DLD1 (cell line): ENCODE measurements around the gene C4B.
"Not testable (repeated sequence)": the region's sequence is repeated elsewhere in the genome, so short reads cannot be mapped to it uniquely, and the experiment has no call there.

ENCODE experiments used
- in situ Hi-C: cut with HindIII; loops from 2 replicates; pipeline ENCODE4 v1.10.0; 2017; ENCODE audit warnings: low sequenced_read_pairs

Gene C4B

GRCh38 chr6:32050562-32050961 is 36.0 kb downstream of the C4B start:
- in situ Hi-C loops, result no loop called here

- in situ Hi-C loops, result not testable (repeated sequence)
Measured at GRCh38 chr6:32052626-32053025, 38.0 kb downstream of the C4B start.

GRCh38 chr6:32053314-32053713 is 38.7 kb downstream of the C4B start:
- in situ Hi-C loops, result not testable (repeated sequence)

GRCh38 chr6:32055756-32056155 is 41.2 kb downstream of the C4B start:
- in situ Hi-C loops, result not testable (repeated sequence)

DNA sequence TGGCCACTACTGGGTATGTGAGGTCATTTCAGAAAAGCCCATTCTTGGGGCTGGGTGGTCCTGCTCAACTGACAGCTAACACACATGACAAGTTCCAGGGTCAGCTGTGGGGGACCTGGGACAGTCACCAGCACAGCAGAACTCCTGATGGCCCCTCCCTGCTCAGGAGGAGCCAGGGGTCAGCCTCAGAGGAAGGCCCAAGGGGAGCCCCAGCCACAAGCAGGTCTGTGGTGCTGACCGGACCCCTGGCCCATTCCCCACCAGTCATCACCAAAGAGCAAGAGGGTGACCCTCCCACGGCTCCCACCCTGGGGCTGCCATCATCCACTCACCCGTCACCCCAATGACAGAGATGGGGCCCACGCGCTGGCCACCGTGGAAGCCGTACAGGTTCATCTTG is 41.7 kb downstream of the C4B start:
- in situ Hi-C loops, result no loop called here

DNA sequence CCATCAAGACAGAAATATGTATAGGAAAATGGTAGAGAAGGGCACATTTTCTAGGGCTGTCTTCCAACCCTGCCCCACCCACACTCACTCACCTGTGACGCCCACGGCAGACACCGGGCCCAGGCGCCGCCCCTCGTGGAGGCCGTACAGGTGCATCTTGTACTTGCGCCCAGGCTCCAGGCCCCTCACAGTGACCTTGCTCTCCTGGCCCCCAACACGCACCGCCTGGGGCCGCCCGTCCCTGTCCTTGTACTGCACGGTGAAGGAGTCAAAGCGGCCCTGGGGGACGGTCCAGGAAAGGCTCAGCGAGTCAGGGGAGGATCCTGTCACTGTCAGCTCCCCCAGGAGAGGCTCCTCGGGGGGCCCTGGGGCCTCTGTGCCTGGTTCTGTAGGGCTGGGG is 43.4 kb downstream of the C4B start:
- in situ Hi-C loops, result no loop called here

DNA sequence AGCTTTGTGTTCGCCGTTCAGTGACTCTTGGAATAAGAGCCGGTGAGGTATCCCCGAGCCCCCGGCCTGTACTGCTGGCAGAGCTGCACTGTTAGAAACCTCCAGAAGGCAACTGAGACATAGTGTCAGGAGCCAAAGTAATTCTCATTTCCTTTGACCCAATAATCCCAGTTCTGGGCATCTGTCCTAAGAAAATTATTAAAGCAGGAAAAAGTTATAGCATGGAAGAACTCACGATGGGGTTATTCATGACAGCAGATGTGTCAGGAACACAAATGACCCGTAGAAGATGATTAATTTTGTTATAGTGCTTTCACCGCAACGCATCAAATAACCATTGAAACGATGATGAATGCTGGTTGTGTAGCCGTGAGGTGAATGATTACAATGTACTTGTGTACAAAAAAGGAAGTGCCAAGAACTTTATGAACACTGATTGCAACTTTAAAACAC is 43.9 kb downstream of the C4B start:
- in situ Hi-C loops, result no loop called here

- in situ Hi-C loops, result no loop called here
Measured at GRCh38 chr6:32060966-32061655, 46.5 kb downstream of the C4B start.

DNA sequence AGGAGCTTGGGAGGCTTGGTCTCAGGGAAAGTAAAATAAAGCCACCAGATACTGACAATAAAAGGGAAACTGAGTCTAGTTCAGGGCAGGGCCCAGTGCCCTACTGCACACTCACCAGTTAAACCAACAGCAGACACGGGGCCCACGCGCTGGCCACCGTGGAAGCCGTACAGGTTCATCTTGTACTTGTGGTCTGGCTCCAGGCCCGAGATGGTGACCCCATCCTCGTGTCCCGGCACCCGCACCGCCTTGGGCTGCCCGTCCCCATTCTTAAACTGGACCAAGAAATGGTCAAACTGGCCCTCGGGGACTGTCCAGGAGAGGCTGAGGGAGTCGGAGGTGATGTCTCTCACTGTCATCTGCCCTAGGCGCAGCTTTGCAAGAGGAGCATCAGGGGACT is 50.1 kb downstream of the C4B start:
- in situ Hi-C loops, result no loop called here

DNA sequence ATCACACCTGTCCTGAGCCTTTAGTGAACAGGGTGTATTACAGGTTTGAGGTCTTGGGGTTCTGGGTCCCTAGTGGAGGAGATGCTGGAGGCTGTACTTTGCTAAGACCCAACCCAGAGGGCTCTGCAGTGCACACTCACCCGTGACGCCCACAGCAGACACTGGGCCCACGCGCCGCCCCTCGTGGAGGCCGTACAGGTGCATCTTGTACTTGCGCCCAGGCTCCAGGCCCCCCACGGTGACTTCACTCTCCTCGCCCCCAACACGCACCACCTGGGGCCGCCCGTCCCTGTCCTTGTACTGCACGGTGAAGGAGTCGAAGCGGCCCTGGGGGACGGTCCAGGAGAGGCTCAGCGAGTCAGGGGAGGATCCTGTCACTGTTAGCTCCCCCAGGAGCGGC is 52.9 kb downstream of the C4B start:
- in situ Hi-C loops, result not testable (repeated sequence)

GRCh38 chr6:32068315-32068714 is 53.7 kb downstream of the C4B start:
- in situ Hi-C loops, result not testable (repeated sequence)

DNA sequence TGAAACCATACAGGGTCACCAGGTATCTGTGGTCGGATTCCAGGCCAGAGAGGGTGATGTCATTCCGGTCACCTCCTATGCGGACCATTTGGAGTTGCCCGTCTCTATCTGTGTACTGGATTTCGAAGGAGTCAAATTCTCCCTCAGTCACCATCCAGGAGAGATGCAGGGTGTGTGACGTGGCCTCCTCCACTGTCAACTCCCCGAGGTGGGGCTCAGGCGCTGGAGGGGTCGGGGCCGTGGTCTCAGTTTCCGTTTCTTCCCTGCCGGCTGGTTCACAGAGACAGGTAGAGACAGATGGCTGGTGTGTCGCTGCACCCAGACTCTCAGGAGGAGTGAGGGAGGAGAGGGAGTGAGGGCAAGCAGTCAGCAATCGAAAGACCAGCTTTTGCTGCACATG is 54.3 kb downstream of the C4B start:
- in situ Hi-C loops, result no loop called here

DNA sequence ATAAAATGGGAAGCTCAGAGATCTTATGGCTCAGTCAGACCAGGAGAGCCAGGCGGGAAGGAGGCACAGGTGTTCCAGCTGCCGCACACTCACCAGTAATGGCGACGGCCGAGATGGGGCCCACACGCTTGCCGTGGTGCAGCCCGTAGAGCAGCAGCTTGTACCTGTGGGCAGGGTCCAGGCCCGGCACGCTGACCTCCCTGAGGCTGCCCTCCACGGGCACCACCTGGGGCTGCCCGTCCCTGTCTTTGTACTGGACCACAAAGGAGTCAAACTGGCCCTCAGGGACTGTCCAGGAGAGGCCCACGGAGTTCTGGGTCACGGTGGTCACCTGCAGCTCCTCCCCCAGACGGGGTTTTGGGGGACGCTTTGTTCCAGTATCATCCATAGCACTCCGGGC is 54.9 kb downstream of the C4B start:
- in situ Hi-C loops, result no loop called here

DNA sequence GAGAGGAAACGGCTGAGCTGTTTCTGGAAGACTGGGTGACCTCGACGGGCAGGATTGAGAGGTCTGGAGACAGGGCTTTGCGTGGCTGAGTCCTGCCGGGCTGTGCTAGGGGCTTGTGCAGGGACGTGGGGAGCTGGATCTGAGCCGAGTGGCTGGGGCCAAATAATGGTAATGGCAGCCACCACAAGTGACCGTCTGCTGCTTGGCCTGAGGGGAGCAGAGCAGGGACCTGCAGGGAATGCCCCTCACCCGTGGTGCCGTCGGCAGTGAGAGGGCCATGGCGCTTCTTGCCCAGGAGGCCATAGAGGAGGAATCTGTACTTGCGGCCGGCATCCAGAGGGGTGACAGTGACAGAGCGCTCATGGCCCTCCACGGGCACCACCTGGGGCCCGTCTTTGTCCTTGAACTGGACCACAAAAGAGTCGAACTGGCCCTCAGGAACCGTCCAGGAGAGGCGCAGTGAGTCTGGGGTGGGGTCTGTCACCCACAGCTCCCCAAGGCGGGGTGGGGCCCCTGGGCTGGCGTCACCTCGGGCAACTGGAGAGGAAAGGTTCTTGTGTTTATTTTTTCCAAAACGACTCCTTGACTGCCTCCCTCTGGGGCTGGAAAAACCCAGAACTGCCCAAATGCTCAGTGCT is 55.4 kb downstream of the C4B start:
- in situ Hi-C loops, result no loop called here

GRCh38 chr6:32070814-32071543 is 56.4 kb downstream of the C4B start:
- in situ Hi-C loops, result no loop called here

- in situ Hi-C loops, result no loop called here
Measured at GRCh38 chr6:32073101-32073500, 58.5 kb downstream of the C4B start.

DNA sequence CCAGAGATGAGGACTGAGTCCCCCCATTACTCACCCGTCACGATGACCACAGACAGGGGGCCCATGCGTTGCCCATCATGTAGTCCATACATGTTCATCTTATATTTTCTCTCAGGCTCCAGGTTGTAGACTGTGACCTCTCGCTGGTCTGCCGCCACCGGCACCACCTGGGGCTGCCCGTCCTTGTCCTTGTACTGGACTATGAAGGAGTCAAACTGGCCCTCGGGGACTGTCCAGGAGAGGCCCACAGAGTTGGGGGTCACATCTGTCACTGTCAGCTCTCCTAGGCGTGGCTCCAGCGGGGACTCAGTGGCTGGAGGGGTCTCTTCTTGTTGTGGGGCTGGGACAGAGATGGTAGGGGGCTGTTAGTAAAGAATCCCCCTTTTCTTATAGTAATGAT is 59.0 kb downstream of the C4B start:
- in situ Hi-C loops, result no loop called here

- in situ Hi-C loops, result no loop called here
Measured at GRCh38 chr6:32074996-32075532, 60.5 kb downstream of the C4B start.

- in situ Hi-C loops, result no loop called here
Measured at GRCh38 chr6:32075781-32076180, 61.2 kb downstream of the C4B start.

DNA sequence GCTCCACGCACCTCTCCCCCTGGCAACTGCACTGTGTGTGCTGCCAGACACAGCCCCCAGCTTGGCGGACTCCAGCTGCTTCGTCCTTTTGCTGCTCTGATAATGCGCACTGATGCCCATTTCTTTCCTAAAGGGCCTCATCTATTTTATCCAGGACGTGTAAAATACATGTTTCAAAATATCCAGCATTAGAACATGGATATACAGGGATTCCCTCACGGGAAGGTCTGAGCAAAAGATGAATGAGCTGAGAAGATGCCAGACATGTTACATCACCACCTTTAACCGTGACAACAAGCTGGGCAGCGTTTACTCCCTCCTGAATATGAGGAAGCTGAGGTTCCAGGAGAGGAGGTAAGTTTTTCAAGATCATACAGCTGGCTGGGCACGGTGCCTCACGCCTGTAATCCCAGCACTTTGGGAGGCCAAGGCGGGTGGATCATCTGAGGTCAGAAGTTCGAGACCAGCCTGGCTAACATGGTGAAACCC is 61.8 kb downstream of the C4B start:
- in situ Hi-C loops, result no loop called here

GRCh38 chr6:32079566-32080290 is 65.1 kb downstream of the C4B start:
- in situ Hi-C loops, result no loop called here
